ENCODE data around the gene UBTD2.

DNA sequence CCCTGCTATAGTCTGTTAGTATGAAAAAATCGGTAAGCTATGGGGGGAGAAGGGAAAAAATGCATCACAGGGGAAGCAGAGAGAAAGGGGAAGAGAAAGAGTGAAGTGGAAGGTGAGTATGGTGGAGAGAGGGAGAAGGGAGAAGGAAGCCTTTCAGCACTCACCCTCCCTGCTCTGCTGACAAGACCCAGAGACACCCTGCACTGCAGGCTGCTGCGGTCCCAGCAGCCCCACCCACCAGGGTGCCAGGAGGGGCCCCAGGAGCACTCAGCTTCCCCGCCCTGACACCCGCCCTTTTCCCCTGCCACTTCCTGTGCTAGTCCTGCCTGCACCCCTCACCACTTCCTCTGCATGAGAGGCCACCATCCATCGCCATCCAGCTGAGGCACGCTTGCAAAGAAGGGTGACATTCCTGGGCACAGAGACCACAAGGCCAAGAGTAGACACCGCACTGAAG is 108.3 kb downstream of the UBTD2 start:
- TF ChIP-seq, protein P1, sequence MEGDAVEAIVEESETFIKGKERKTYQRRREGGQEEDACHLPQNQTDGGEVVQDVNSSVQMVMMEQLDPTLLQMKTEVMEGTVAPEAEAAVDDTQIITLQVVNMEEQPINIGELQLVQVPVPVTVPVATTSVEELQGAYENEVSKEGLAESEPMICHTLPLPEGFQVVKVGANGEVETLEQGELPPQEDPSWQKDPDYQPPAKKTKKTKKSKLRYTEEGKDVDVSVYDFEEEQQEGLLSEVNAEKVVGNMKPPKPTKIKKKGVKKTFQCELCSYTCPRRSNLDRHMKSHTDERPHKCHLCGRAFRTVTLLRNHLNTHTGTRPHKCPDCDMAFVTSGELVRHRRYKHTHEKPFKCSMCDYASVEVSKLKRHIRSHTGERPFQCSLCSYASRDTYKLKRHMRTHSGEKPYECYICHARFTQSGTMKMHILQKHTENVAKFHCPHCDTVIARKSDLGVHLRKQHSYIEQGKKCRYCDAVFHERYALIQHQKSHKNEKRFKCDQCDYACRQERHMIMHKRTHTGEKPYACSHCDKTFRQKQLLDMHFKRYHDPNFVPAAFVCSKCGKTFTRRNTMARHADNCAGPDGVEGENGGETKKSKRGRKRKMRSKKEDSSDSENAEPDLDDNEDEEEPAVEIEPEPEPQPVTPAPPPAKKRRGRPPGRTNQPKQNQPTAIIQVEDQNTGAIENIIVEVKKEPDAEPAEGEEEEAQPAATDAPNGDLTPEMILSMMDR (IDR thresholded peaks at IDR 0.05 in 4 of 5, conservative IDR thresholded peaks at IDR 0.05 in 1 of 5): no peak
- TF ChIP-seq POLR2A (IDR thresholded peaks at IDR 0.05): no peak

Measured in gastrocnemius medialis (tissue), 4 donors.